Astrocyte (in vitro differentiated cells and primary cell): Measurements from ENCODE around the gene MLLT10.
"Not testable (repeated sequence)": the region's sequence is repeated elsewhere in the genome, so short reads cannot be mapped to it uniquely, and the experiment has no call there.

ENCODE experiments used
- EZH2 ChIP-seq: IDR thresholded peaks from 2 replicates; pipeline ENCODE4 v1.6.1; 2012; ENCODE audit warnings: mild to moderate bottlenecking, low read length, inconsistent platforms; ENCODE audit not compliant: insufficient read depth
- TF ChIP-seq, protein P1 (sequence below): IDR thresholded peaks from 2 replicates; pipeline ENCODE4 v1.5.1; 2011; ENCODE audit warnings: low read depth, mild to moderate bottlenecking, inconsistent platforms, low read length, moderate library complexity; ENCODE audit not compliant: insufficient read depth

GRCh38 chr10:21624421-21624820 is 90.4 kb downstream of the MLLT10 start:
- TF ChIP-seq, protein P1, sequence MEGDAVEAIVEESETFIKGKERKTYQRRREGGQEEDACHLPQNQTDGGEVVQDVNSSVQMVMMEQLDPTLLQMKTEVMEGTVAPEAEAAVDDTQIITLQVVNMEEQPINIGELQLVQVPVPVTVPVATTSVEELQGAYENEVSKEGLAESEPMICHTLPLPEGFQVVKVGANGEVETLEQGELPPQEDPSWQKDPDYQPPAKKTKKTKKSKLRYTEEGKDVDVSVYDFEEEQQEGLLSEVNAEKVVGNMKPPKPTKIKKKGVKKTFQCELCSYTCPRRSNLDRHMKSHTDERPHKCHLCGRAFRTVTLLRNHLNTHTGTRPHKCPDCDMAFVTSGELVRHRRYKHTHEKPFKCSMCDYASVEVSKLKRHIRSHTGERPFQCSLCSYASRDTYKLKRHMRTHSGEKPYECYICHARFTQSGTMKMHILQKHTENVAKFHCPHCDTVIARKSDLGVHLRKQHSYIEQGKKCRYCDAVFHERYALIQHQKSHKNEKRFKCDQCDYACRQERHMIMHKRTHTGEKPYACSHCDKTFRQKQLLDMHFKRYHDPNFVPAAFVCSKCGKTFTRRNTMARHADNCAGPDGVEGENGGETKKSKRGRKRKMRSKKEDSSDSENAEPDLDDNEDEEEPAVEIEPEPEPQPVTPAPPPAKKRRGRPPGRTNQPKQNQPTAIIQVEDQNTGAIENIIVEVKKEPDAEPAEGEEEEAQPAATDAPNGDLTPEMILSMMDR = not testable (repeated sequence)
- TF ChIP-seq EZH2 = not testable (repeated sequence)
